ENCODE results near the gene TUBAL3.
A peak's percentile ranks its signal among the peaks of the same experiment; 100 is the strongest.

Gene TUBAL3

GRCh38 chr10:5373891-5374611 lies 30.6 kb downstream of the TUBAL3 start:
- DNase-seq = no peak

- DNase-seq = no peak
These were observed 31.3 kb downstream of the TUBAL3 start for GRCh38 chr10:5373307-5373706.

- no peak for DNase-seq
These were observed 33.9 kb downstream of the TUBAL3 start for GRCh38 chr10:5370493-5371352.

GRCh38 chr10:5369362-5370158 lies 35.1 kb downstream of the TUBAL3 start:
- DNase-seq = no peak

GRCh38 chr10:5365928-5366327 lies 38.7 kb downstream of the TUBAL3 start:
- DNase-seq = no peak

GRCh38 chr10:5364890-5365338 lies 39.7 kb downstream of the TUBAL3 start, which contains the start of gene UCN3:
TSS of gene UCN3 (plus strand) at chr10:5364966. CDS start at chr10:5373721, 8,755 bp downstream.
- DNase-seq = no peak

- DNase-seq = no peak
These were observed 40.3 kb downstream of the TUBAL3 start for GRCh38 chr10:5364374-5364773.

- no peak for DNase-seq
These were observed 41.8 kb downstream of the TUBAL3 start for GRCh38 chr10:5362873-5363272.

- no peak for DNase-seq
These were observed 42.7 kb downstream of the TUBAL3 start for GRCh38 chr10:5361966-5362365.

- DNase-seq = no peak
These were observed 44.2 kb downstream of the TUBAL3 start for GRCh38 chr10:5360318-5360915.

- no peak for DNase-seq
These were observed 48.3 kb downstream of the TUBAL3 start for GRCh38 chr10:5356302-5356763.

- DNase-seq = no peak
These were observed 48.9 kb downstream of the TUBAL3 start for GRCh38 chr10:5355594-5356301.

GRCh38 chr10:5354068-5354467 lies 50.6 kb downstream of the TUBAL3 start:
- no peak for DNase-seq

- no peak for DNase-seq
These were observed 55.3 kb downstream of the TUBAL3 start for GRCh38 chr10:5349362-5349761.

- DNase-seq = no peak
These were observed 57.7 kb downstream of the TUBAL3 start for GRCh38 chr10:5346881-5347280.

- no peak for DNase-seq
These were observed 59.9 kb downstream of the TUBAL3 start for GRCh38 chr10:5344746-5345145.

- DNase-seq = no peak
These were observed 60.6 kb downstream of the TUBAL3 start for GRCh38 chr10:5343979-5344378.

GRCh38 chr10:5343561-5343960 lies 61.1 kb downstream of the TUBAL3 start:
- peak in 1 of 2 donors; percentile 3 for DNase-seq
